Psoas muscle (tissue), 8 donors: ENCODE results near the gene LRBA. TPM values are rescaled to one million over a fixed set of nuclear protein-coding genes. Genes with fewer than 3 reads are reported as not detected.

ENCODE experiments used
- ATAC-seq, 4 donors: fragments of 200-7000 bp; cut with Tn5 transposase; one replicate each; pipeline ENCODE4 v1.9.1; 2020; ENCODE audit warnings: moderate library complexity in 3 of 4, mild to moderate bottlenecking in 2 of 4
- DNase-seq, 2 donors: peaks; one replicate each; pipeline ENCODE4 v3.0.0-alpha.2; 2020
- H3K27ac ChIP-seq: fragments of 200-600 bp; one replicate; pipeline ENCODE4 v1.8.0; 2022
- H3K27me3 ChIP-seq, 3 donors: fragments of 200-600 bp in 1 of 3; one replicate each; pipeline versions ENCODE4 v1.6.1 to v1.8.0; 2013 to 2022; ENCODE audit warnings: low read length in 2 of 3, mild to moderate bottlenecking in 2 of 3, moderate library complexity in 1 of 3; ENCODE audit not compliant: insufficient read depth in 3 of 3
- H3K36me3 ChIP-seq, 2 donors: fragments of 200-600 bp in 1 of 2; one replicate each; pipeline versions ENCODE4 v1.6.1 to v1.8.0; 2013 to 2022; ENCODE audit warnings: low read depth in 1 of 2, mild to moderate bottlenecking in 1 of 2, moderate library complexity in 1 of 2; ENCODE audit not compliant: insufficient read depth in 1 of 2
- H3K4me1 ChIP-seq: fragments of 200-600 bp; one replicate; pipeline ENCODE4 v1.8.0; 2022
- H3K4me3 ChIP-seq: fragments of 200-600 bp; one replicate; pipeline ENCODE4 v1.8.0; 2022; ENCODE audit warnings: mild to moderate bottlenecking
- H3K9me3 ChIP-seq: fragments of 200-600 bp; one replicate; pipeline ENCODE4 v1.8.0; 2022
- WGBS, 3 donors: extraction: QIAGEN DNeasy Blood & Tissue Kit; methylation state at CpG; one replicate each; pipeline versions ENCODE4 v1.1.6 to v1.1.7; 2013; 5-methylcytosine and 5-hydroxymethylcytosine counted together
- intact Hi-C, 2 donors: fragments of 100-400 bp; cut with DNase I; formaldehyde crosslinking; loops; one replicate each; pipeline versions ENCODE4 v1.11.0 to v1.14.2; 2022
- polyA plus RNA-seq, 3 donors: library from polyadenylated mRNA; stranded (reverse); fragments of 200-250 nt; gene quantifications; one replicate each; pipeline ENCODE4 v1.2.3, GENCODE V29; 2013
- total RNA-seq, 4 donors: library from RNA; stranded (reverse); fragmentation: NEBNext Ultra II Directional in 2 of 4; extraction: Animal tissue kit (Norgen Biotek cat#: 25700) in 2 of 4; gene quantifications; one replicate each; pipeline versions ENCODE4 v1.2.1 to v1.2.4, GENCODE V29; 2021 to 2023
- TF ChIP-seq, protein P1 (sequence below): fragments of 200-600 bp; IDR thresholded peaks from one replicate; pipeline ENCODE4 v1.8.0; 2022; ENCODE audit warnings: antibody characterized with exemption
- donor health status: healthy with polysubstance abuse.
- donor health status: DM: no; HTN: no; CAD: no; lungs with moderate emphysema.
- donor health status: Bipolar disorder and iron deficiency.
- donor health status: healthy.
- donor health status: DM: yes; HTN: yes; CAD: no.
- donor health status: DM: no; HTN: no; CAD: no.
- donor health status: DM: no; HTN: no; CAD: no.
- donor health status: DM: yes; HTN: yes; CAD: no.

LRBA gene
- total and polyA plus RNA-seq, 7 donors = 2.9 to 10.6 (median 6.4) TPM

DNA sequence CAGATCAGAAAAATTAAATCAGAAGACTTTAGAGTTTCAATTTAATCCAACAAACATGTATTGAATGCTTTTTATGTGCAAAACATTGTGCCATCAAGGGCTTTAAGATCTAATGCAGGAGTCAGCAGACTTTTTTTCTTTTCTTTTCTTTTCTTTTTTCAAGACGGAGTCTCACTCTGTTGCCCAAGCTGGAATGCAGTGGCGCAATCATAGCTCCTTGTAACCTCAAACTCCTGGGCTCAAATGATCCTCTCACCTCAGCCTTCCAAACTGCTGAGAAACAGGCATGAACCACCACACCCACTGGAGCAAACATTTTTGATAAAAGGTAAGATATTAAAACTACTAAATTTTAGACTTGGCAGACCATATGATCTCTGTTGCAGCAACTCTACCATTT is 24.6 kb upstream of the LRBA start:
- Histone ChIP-seq H3K4me1 (no peaks in the 10 kb centered on the region), H3K4me3 (no peak overlapping the region), H3K27me3 (no peaks in the 10 kb centered on the region), H3K36me3 (no peaks in the 10 kb centered on the region), H3K27ac (no peak overlapping the region), H3K9me3 (no peaks in the 10 kb centered on the region)
- 93 to 100% (median 95%) methylated on average over 2 of the region's 2 CpGs for WGBS, 3 donors
- intact Hi-C loops = no loop called here
- TF ChIP-seq, protein P1, sequence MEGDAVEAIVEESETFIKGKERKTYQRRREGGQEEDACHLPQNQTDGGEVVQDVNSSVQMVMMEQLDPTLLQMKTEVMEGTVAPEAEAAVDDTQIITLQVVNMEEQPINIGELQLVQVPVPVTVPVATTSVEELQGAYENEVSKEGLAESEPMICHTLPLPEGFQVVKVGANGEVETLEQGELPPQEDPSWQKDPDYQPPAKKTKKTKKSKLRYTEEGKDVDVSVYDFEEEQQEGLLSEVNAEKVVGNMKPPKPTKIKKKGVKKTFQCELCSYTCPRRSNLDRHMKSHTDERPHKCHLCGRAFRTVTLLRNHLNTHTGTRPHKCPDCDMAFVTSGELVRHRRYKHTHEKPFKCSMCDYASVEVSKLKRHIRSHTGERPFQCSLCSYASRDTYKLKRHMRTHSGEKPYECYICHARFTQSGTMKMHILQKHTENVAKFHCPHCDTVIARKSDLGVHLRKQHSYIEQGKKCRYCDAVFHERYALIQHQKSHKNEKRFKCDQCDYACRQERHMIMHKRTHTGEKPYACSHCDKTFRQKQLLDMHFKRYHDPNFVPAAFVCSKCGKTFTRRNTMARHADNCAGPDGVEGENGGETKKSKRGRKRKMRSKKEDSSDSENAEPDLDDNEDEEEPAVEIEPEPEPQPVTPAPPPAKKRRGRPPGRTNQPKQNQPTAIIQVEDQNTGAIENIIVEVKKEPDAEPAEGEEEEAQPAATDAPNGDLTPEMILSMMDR = no peak
- ATAC-seq = no peak
- DNase-seq = no peak

DNA sequence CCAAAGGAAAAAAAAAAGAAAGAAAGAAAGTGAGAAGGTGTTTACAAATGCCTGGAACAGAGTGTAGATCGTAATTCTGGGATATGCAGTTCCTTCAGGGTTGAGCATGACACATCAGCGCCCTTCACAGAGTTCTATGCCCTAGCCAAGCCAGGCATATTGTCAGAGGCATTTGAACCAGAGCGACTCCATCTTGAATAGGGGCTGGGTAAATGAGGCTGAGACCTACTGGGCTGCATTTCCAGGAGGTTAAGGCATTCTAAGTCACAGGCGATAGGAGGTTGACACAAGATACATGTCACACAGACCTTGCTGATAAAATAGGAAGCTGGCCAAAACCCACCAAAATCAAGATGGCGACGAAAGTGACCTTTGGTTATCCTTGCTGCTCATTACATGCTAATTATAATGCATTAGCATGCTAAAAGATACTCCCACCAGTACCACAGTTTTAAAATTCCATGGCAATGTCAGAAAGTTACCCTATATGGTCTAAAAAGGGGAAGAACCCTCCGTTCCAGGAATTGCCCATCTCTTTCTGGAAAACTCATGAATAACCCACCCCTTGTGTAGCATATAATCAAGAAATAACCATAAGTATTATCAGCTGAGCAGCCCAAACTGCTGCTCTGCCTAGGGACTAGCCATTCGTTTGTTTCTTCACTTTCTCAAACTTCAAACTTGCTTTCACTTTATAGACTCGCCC is 23.5 kb upstream of the LRBA start:
- TF ChIP-seq, protein P1 = no peak
- no peaks in the 10 kb centered on the region for H3K36me3 ChIP-seq
- intact Hi-C loops = no loop called here
- H3K27me3 ChIP-seq = no peaks in the 10 kb centered on the region
- H3K4me1 ChIP-seq = no peaks in the 10 kb centered on the region
- ATAC-seq (no peak), DNase-seq (no peak)
- H3K4me3 ChIP-seq = no peak overlapping the region
- H3K27ac ChIP-seq = no peak overlapping the region
- whole genome bisulfite sequencing, 3 donors = 91 to 95% (median 92%) methylated on average over 9 of the region's 9 CpGs
- no peaks in the 10 kb centered on the region for H3K9me3 ChIP-seq

- WGBS, 3 donors = 72 to 81% (median 77%) methylated on average over 4 of the region's 4 CpGs
- no peak for ATAC-seq
- no peak overlapping the region for H3K27ac ChIP-seq
- no peak overlapping the region for H3K4me3 ChIP-seq
- TF ChIP-seq, protein P1 = no peak
- intact Hi-C loops = no loop called here
- no peaks in the 10 kb centered on the region for H3K9me3 ChIP-seq
- H3K27me3 ChIP-seq = no peaks in the 10 kb centered on the region
- H3K36me3 ChIP-seq = no peaks in the 10 kb centered on the region
- no peaks in the 10 kb centered on the region for H3K4me1 ChIP-seq
- DNase-seq = no peak
These were observed 20.8 kb upstream of the LRBA start for GRCh38 chr4:151035911-151036310.

DNA sequence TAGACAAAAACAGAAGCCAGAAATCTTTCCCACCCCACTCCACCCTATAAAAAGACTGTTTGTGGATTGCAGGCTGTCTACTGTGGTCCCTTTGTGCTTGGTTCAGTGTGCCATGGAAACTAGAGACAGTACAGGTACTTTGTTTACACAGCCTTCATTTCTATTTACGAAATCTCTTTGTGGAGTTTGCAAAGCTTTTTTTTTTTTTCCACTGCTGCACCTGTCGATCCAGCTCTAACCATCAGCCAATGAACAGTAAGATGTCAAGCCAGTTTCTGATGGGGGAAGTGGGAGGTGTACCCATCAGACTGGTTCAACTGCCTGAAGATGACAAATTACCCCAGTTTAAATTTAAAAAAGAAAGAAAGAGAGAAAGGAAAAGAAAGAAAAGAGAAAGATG is 20.2 kb upstream of the LRBA start:
- Histone ChIP-seq H3K4me3 (no peak overlapping the region), H3K4me1 (no peaks in the 10 kb centered on the region), H3K27ac (no peak overlapping the region), H3K36me3 (no peaks in the 10 kb centered on the region), H3K27me3 (no peaks in the 10 kb centered on the region), H3K9me3 (no peaks in the 10 kb centered on the region)
- no peak for ATAC-seq
- WGBS, 3 donors = 41% methylated on average over 2 of the region's 2 CpGs
- TF ChIP-seq, protein P1 = no peak
- no peak for DNase-seq
- intact Hi-C loops = no loop called here

DNA sequence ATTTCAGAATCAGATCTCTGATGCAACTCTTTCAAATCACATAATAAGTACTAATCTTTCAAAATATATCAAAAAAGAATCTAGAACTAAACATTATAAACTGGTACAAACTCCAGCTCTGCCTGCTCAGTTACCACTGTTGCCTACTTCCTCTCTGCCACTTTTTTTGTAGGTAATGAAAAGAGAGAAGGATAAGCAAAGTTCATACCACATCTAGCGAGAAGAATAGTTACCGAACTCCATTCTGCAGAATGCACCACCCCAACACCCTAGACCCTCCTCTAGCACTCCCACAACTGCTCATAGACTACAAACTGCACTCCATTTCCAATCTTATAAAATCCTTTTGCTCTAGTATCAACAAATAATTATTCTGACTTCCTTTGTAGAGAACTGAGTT is 19.7 kb upstream of the LRBA start:
- Histone ChIP-seq H3K36me3 (no peaks in the 10 kb centered on the region), H3K4me1 (no peaks in the 10 kb centered on the region), H3K27me3 (no peaks in the 10 kb centered on the region), H3K27ac (no peak overlapping the region), H3K9me3 (no peaks in the 10 kb centered on the region), H3K4me3 (no peak overlapping the region)
- intact Hi-C loops = no loop called here
- ATAC-seq = no peak
- TF ChIP-seq, protein P1 = no peak
- WGBS, 3 donors = 72 to 90% (median 80%) methylated on average over 2 of the region's 2 CpGs
- no peak for DNase-seq
